SK-N-SH (cell line): Measurements from ENCODE around the gene USP11. TPM values are rescaled to one million over a fixed set of nuclear protein-coding genes. Genes with fewer than 3 reads are reported as not detected.

Experiments
- CTCF ChIA-PET: fragments of 300-600, 350-600 bp; formaldehyde crosslinking; extraction: SDS; loops from one replicate; lab custom pipeline; 2021; lab: Yijun Ruan, JAX
- POLR2A ChIA-PET: fragments of 350-600 bp; sonication (Branson Sonifier 250); formaldehyde crosslinking; extraction: SDS; loops from one replicate; lab custom pipeline; 2020; ENCODE audit warnings: antibody characterized with exemption, inconsistent platforms; lab: Yijun Ruan, JAX
- DNase-seq: peaks from one replicate; pipeline ENCODE4 v3.0.0; 2012
- H2AFZ ChIP-seq: fragments of 200-600 bp; sonication (generic); 2 replicates; pipeline ENCODE4 v1.8.1; 2016; ENCODE audit warnings: antibody characterized with exemption, mild to moderate bottlenecking, low read depth
- H3F3A ChIP-seq: fragments of 200-600 bp; sonication (generic); replicated peaks from 2 replicates; pipeline ENCODE3; 2016; ENCODE audit warnings: antibody characterized with exemption, mild to moderate bottlenecking; ENCODE audit not compliant: insufficient read depth
- H3K27ac ChIP-seq, 2 experiments: fragments of 200-500 bp in 1 of 2; fragments of 200-600 bp in 1 of 2; sonication (Bioruptor generic) in 1 of 2; sonication (generic), shearing (Covaris generic) in 1 of 2; 2 replicates each; pipeline versions ENCODE4 v1.5.1 to v1.6.1; 2014 to 2016; ENCODE audit warnings: low read depth in 2 of 2, inconsistent platforms in 1 of 2, low read length in 1 of 2, mild to moderate bottlenecking in 1 of 2, mixed read lengths in 1 of 2
- H3K27me3 ChIP-seq: fragments of 200-600 bp; sonication (generic), shearing (Covaris generic); 2 replicates; pipeline ENCODE4 v1.6.1; 2016; ENCODE audit warnings: mixed run types; ENCODE audit not compliant: insufficient read depth
- H3K36me3 ChIP-seq, 2 experiments: fragments of 200-500 bp in 1 of 2; fragments of 200-600 bp in 1 of 2; sonication (Bioruptor generic) in 1 of 2; sonication (generic) in 1 of 2; replicated peaks in 1 of 2; 2 replicates each; pipeline versions ENCODE3 to v1.5.1; 2014 to 2016; ENCODE audit warnings: low read length in 1 of 2, mild to moderate bottlenecking in 1 of 2; ENCODE audit not compliant: insufficient read depth in 2 of 2, control insufficient read depth in 1 of 2
- H3K4me1 ChIP-seq, 2 experiments: fragments of 200-500 bp in 1 of 2; fragments of 200-600 bp in 1 of 2; sonication (Bioruptor generic) in 1 of 2; sonication (generic), shearing (Covaris generic) in 1 of 2; 2 replicates each; pipeline versions ENCODE4 v1.5.1 to v1.6.1; 2014 to 2016; ENCODE audit warnings: low read depth in 1 of 2, low read length in 1 of 2, mixed run types in 1 of 2; ENCODE audit not compliant: insufficient read depth in 2 of 2, control insufficient read depth in 1 of 2
- H3K4me2 ChIP-seq: fragments of 200-600 bp; sonication (generic), shearing (Covaris generic); 2 replicates; pipeline ENCODE4 v1.6.1; 2017; ENCODE audit warnings: mixed run types
- H3K4me3 ChIP-seq, 2 experiments: fragments of 200-500 bp in 1 of 2; fragments of 200-600 bp in 1 of 2; sonication (Bioruptor generic) in 1 of 2; sonication (generic), shearing (Covaris generic) in 1 of 2; 2 replicates each; pipeline versions ENCODE4 v1.5.1 to v1.8.1; 2014 to 2016; ENCODE audit warnings: low read depth in 2 of 2, inconsistent platforms in 1 of 2, low read length in 1 of 2, mild to moderate bottlenecking in 1 of 2, mixed read lengths in 1 of 2, moderate library complexity in 1 of 2
- H3K79me2 ChIP-seq: fragments of 200-600 bp; sonication (generic); 2 replicates; pipeline ENCODE4 v1.8.1; 2017; ENCODE audit warnings: mild to moderate bottlenecking; ENCODE audit not compliant: insufficient read depth
- H3K9ac ChIP-seq: fragments of 200-600 bp; sonication (generic); 2 replicates; pipeline ENCODE4 v1.6.1; 2017; ENCODE audit warnings: mixed run types
- H3K9me2 ChIP-seq: fragments of 200-600 bp; sonication (generic); 2 replicates; pipeline ENCODE4 v1.6.1; 2017; ENCODE audit warnings: mixed run types
- H3K9me3 ChIP-seq: fragments of 200-600 bp; sonication (generic); 2 replicates; pipeline ENCODE4 v1.6.1; 2017; ENCODE audit warnings: mixed run types, mild to moderate bottlenecking, moderate library complexity
- H4K20me1 ChIP-seq: fragments of 200-600 bp; sonication (generic); 2 replicates; pipeline ENCODE4 v1.6.1; 2017; ENCODE audit warnings: mild to moderate bottlenecking, mixed run types; ENCODE audit not compliant: insufficient read depth
- GATA2 ChIP-seq: sonication (generic); formaldehyde crosslinking; IDR thresholded peaks from 2 replicates; pipeline ENCODE4 v1.5.0; 2020; ENCODE audit warnings: mild to moderate bottlenecking, missing genetic modification reagents
- IRF3 ChIP-seq: fragments of 150-350 bp; IDR thresholded peaks from 2 replicates; pipeline ENCODE4 v1.6.1; 2016; ENCODE audit warnings: mild to moderate bottlenecking, low read depth, low read length
- MXI1 ChIP-seq: IDR thresholded peaks from 2 replicates; pipeline ENCODE4 v1.6.1; 2012; ENCODE audit warnings: mild to moderate bottlenecking, low read depth, low read length, improper control_type of control experiment
- POLR2AphosphoS5 ChIP-seq: IDR thresholded peaks from 2 replicates; pipeline ENCODE4 v1.6.1; 2012; ENCODE audit warnings: low read depth, low read length
- RCOR1 ChIP-seq: fragments of 150-350 bp; IDR thresholded peaks from 2 replicates; pipeline ENCODE4 v1.6.1; 2017; ENCODE audit warnings: antibody characterized with exemption, low read length
- REST ChIP-seq: IDR thresholded peaks from 2 replicates; pipeline ENCODE4 v1.6.1; 2012; ENCODE audit warnings: mild to moderate bottlenecking, low read depth, low read length, moderate library complexity
- RXRA ChIP-seq: IDR thresholded peaks from 2 replicates; pipeline ENCODE4 v1.4.0; 2012; ENCODE audit warnings: low read depth, mild to moderate bottlenecking, borderline replicate concordance
- SMC3 ChIP-seq: IDR thresholded peaks from 2 replicates; pipeline ENCODE4 v1.6.1; 2012; ENCODE audit warnings: low read depth, low read length, improper control_type of control experiment
- TAF1 ChIP-seq: IDR thresholded peaks from 2 replicates; pipeline ENCODE4 v1.6.1; 2012; ENCODE audit warnings: low read depth, mild to moderate bottlenecking, low read length, moderate library complexity, borderline replicate concordance
- TEAD4 ChIP-seq: IDR thresholded peaks from 2 replicates; pipeline ENCODE4 v1.4.0; 2012; ENCODE audit warnings: mild to moderate bottlenecking, borderline replicate concordance; ENCODE audit not compliant: insufficient read depth
- WGBS: methylation state at CpG from one replicate; pipeline ENCODE4 v1.1.6; 2017; ENCODE audit warnings: low lambda C conversion rate; 5-methylcytosine and 5-hydroxymethylcytosine counted together
- polyA plus RNA-seq, 3 experiments: library from polyadenylated mRNA; depleted of rRNA; stranded (reverse); fragments of >200 nt; gene quantifications; 2 replicates each; pipeline ENCODE4 v1.2.3, GENCODE V29; 2012

USP11 gene
- polyA plus RNA-seq, 1 of the 3 experiments (the other 2 are of a cell fraction) = 53.1 TPM

- no peak for TF ChIP-seq REST
These were observed 31.4 kb upstream of the USP11 start (continued) for GRCh38 chrX:47201345-47201944.

GRCh38 chrX:47202316-47202715, 30.5 kb upstream of the USP11 start:
- CTCF ChIA-PET = interaction anchor here (0.7 to 2.6 kb wide), 2 partner anchors 14 to 182 kb away, joined by 3 to 13 read pairs; no protein-coding TSS in a partner anchor
- Histone ChIP-seq H3K79me2 (peaks cover 17% of the 10 kb centered on the region), H3K9me2 (no peaks in the 10 kb centered on the region), H3K4me2 (no peak overlapping the region), H3K9ac (no peak overlapping the region), H2AFZ (no peak overlapping the region), H3K4me3 (no peak overlapping the region), H3K36me3 (peaks cover 74 to 89% of the 10 kb centered on the region in 2 experiments), H3K27ac (no peak overlapping the region), H3K9me3 (no peaks in the 10 kb centered on the region), H3K27me3 (no peaks in the 10 kb centered on the region), H3F3A (peaks cover 5% of the 10 kb centered on the region), H3K4me1 (peaks cover 0 to 6% of the 10 kb centered on the region in 2 experiments; a peak in 1 of 4 replicates), H4K20me1 (peaks cover 44% of the 10 kb centered on the region)
- TF ChIP-seq POLR2AphosphoS5 (no peak), RXRA (no peak), TEAD4 (no peak), SMC3 (no peak), TAF1 (no peak), RCOR1 (no peak), GATA2 (CRISPR knock-in tag) (no peak)
- DNase-seq = no peak
- 96% methylated on average over 5 of the region's 11 CpGs for WGBS
- POLR2A ChIA-PET = no interaction called here

- Histone ChIP-seq H3K9me2 (no peaks in the 10 kb centered on the region), H4K20me1 (peaks cover 42% of the 10 kb centered on the region), H3K79me2 (peaks cover 11% of the 10 kb centered on the region), H3K4me1 (peaks cover 0 to 3% of the 10 kb centered on the region in 2 experiments; a peak in 1 of 4 replicates), H3F3A (peaks cover 5% of the 10 kb centered on the region), H3K9me3 (no peaks in the 10 kb centered on the region), H3K9ac (no peak overlapping the region), H3K4me3 (no peak overlapping the region), H2AFZ (no peak overlapping the region), H3K27me3 (no peaks in the 10 kb centered on the region), H3K27ac (no peak overlapping the region), H3K4me2 (no peak overlapping the region), H3K36me3 (peaks cover 75 to 91% of the 10 kb centered on the region in 2 experiments)
- no peak for DNase-seq
- 90% methylated on average over 4 of the region's 4 CpGs for WGBS
- TF ChIP-seq MXI1 (no peak), IRF3 (no peak), GATA2 (CRISPR knock-in tag) (no peak), TEAD4 (no peak)
- CTCF ChIA-PET = interaction anchor here (0.9 kb wide), 1 partner anchor 182 kb away, joined by 3 read pairs; no protein-coding TSS in a partner anchor
- POLR2A ChIA-PET = no interaction called here
These were observed 29.9 kb upstream of the USP11 start for GRCh38 chrX:47202877-47203276.
